ENCODE data around the gene SYCP3.

GRCh38 chr12:101779200-101779599 is 39.9 kb upstream of the SYCP3 start:
- TF ChIP-seq CTCF (conservative IDR thresholded peaks at IDR 0.05) = no peak
- TF ChIP-seq ZFX (IDR thresholded peaks at IDR 0.05) = no peak

Measured in C4-2B (cell line).